HFFc6 (cell line): ENCODE results near the gene DISP3. TPM values are rescaled to one million over a fixed set of nuclear protein-coding genes. Genes with fewer than 3 reads are reported as not detected.

ENCODE experiments used
- DNase-seq: peaks from one replicate; pipeline ENCODE4 v3.0.0-alpha.2; 2018
- H3K27ac Mint-ChIP-seq: 2 replicates; pipeline ENCODE4 v1.8.0; 2020; ENCODE audit warnings: mild to moderate bottlenecking, mixed read lengths
- H3K27me3 Mint-ChIP-seq: 2 replicates; pipeline ENCODE4 v1.8.0; 2021; ENCODE audit warnings: mild to moderate bottlenecking, moderate library complexity, mixed read lengths; ENCODE audit not compliant: insufficient read depth
- H3K36me3 Mint-ChIP-seq: 2 replicates; pipeline ENCODE4 v1.8.0; 2021; ENCODE audit warnings: low read depth, mixed read lengths
- H3K4me1 Mint-ChIP-seq: 2 replicates; pipeline ENCODE4 v1.8.0; 2020; ENCODE audit warnings: low read depth, mixed read lengths
- H3K4me3 Mint-ChIP-seq: 2 replicates; pipeline ENCODE4 v1.8.0; 2020; ENCODE audit warnings: mild to moderate bottlenecking, moderate library complexity, mixed read lengths
- H3K9me3 Mint-ChIP-seq: 2 replicates; pipeline ENCODE4 v1.8.0; 2020; ENCODE audit warnings: mild to moderate bottlenecking, mixed read lengths
- long read RNA-seq: library from polyadenylated mRNA; unstranded; transcript quantifications from one replicate; pipeline ENCODE4 v2.0.0, GENCODE V29; 2019
- total RNA-seq, 6 experiments: library from RNA; stranded (reverse); fragmentation: NEBNext Ultra II Directional; extraction: Animal tissue kit (Norgen Biotek cat#: 25700); gene quantifications; 2 replicates in 1 of 6; 3 replicates in 5 of 6; pipeline ENCODE4 v1.2.3, GENCODE V29; 2021
- TF ChIP-seq, protein P1 (sequence below): fragments of 200-600 bp; sonication (generic); IDR thresholded peaks from 2 replicates; pipeline ENCODE4 v1.5.0; 2021; ENCODE audit warnings: antibody characterized with exemption, mild to moderate bottlenecking

The DISP3 gene, protein sequence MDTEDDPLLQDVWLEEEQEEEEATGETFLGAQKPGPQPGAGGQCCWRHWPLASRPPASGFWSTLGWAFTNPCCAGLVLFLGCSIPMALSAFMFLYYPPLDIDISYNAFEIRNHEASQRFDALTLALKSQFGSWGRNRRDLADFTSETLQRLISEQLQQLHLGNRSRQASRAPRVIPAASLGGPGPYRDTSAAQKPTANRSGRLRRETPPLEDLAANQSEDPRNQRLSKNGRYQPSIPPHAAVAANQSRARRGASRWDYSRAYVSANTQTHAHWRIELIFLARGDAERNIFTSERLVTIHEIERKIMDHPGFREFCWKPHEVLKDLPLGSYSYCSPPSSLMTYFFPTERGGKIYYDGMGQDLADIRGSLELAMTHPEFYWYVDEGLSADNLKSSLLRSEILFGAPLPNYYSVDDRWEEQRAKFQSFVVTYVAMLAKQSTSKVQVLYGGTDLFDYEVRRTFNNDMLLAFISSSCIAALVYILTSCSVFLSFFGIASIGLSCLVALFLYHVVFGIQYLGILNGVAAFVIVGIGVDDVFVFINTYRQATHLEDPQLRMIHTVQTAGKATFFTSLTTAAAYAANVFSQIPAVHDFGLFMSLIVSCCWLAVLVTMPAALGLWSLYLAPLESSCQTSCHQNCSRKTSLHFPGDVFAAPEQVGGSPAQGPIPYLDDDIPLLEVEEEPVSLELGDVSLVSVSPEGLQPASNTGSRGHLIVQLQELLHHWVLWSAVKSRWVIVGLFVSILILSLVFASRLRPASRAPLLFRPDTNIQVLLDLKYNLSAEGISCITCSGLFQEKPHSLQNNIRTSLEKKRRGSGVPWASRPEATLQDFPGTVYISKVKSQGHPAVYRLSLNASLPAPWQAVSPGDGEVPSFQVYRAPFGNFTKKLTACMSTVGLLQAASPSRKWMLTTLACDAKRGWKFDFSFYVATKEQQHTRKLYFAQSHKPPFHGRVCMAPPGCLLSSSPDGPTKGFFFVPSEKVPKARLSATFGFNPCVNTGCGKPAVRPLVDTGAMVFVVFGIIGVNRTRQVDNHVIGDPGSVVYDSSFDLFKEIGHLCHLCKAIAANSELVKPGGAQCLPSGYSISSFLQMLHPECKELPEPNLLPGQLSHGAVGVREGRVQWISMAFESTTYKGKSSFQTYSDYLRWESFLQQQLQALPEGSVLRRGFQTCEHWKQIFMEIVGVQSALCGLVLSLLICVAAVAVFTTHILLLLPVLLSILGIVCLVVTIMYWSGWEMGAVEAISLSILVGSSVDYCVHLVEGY (N-terminal part only)
- total RNA-seq = not detected
- long read RNA-seq = 0 reads

DNA sequence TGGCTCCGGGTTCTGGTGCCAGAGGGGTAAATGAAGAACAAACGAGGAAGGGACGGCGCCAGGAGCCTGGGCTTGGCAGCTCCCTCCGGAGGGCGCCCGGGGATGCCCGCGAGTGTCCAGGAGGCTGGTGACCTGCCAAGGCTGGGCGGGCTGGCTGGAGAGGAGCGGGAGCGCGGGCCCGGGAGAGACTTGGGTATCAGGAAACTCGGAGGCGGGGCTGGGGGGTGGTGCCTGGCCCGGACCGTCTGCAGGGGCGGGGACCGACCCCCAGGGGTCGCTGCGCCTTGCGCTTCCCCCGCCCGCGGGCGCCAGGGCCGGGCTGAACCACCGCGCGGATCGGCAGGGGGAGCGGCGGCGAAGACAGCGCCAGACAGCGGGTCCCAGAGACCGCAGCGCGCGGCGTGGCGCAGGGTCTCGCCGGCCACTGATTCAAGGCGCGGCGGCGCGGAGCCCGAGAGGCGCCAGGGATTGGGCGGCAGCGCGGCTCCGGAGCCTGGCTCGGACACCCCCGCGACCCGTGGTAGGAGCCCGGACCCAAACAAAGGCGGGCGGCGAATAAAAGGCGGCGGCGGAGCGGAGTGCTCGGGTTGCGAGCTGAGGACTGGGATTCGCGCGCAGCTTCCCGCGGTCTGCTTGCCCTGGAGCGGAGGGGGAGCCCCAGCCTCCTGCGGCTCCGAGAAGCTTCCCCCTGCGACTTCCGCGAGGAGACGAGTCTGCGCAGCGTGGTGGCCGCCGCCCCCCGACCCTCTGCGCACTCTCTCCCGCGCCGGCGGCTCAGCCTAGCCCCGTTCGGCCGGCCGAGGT lies at the start of gene DISP3:
TSS of gene DISP3 (plus strand) at position 585 of the 804 bp plus-strand sequence. CDS start 21,838 bp downstream, outside the sequence.
- peaks cover 22% of the 10 kb centered on the region for H3K27me3 Mint-ChIP-seq
- no peaks in the 10 kb centered on the region for H3K4me1 Mint-ChIP-seq
- H3K9me3 Mint-ChIP-seq = no peaks in the 10 kb centered on the region; the same call in 1 of the 2 replicates
- TF ChIP-seq, protein P1, sequence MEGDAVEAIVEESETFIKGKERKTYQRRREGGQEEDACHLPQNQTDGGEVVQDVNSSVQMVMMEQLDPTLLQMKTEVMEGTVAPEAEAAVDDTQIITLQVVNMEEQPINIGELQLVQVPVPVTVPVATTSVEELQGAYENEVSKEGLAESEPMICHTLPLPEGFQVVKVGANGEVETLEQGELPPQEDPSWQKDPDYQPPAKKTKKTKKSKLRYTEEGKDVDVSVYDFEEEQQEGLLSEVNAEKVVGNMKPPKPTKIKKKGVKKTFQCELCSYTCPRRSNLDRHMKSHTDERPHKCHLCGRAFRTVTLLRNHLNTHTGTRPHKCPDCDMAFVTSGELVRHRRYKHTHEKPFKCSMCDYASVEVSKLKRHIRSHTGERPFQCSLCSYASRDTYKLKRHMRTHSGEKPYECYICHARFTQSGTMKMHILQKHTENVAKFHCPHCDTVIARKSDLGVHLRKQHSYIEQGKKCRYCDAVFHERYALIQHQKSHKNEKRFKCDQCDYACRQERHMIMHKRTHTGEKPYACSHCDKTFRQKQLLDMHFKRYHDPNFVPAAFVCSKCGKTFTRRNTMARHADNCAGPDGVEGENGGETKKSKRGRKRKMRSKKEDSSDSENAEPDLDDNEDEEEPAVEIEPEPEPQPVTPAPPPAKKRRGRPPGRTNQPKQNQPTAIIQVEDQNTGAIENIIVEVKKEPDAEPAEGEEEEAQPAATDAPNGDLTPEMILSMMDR = peak; percentile 84
- no peak within 1 kb of the TSS; the same call in 1 of the 2 replicates for H3K4me3 Mint-ChIP-seq
- peak; percentile 10 for DNase-seq
- no peak within 1 kb of the TSS for H3K27ac Mint-ChIP-seq
- no peaks in the 10 kb centered on the region for H3K36me3 Mint-ChIP-seq

DNA sequence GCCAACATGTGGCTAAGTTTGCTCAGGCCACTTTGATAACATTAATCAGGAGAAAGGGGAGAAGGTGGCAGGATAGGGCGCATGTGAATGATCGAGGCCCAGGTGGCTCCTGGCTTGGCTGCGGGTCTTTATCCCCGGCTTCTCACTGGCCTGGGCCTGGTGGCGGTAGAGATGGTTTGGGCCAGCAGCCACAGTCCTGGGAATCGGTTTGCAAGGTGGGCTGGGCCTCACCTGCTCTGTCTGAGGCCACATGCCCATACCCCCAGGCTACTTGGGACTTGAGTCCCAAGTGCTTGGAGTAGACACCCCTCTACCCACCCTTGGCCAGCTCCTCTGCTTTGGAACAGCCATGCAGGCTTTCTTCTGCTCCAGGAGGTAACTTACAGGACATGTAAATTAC lies 49.7 kb upstream of the DISP3 start:
- Mint-ChIP-seq H3K4me1 (no peaks in the 10 kb centered on the region), H3K27ac (no peak overlapping the region), H3K27me3 (peaks cover 40% of the 10 kb centered on the region), H3K4me3 (no peak overlapping the region), H3K9me3 (no peaks in the 10 kb centered on the region), H3K36me3 (no peaks in the 10 kb centered on the region)
- TF ChIP-seq, protein P1 = no peak
- no peak for DNase-seq

DNA sequence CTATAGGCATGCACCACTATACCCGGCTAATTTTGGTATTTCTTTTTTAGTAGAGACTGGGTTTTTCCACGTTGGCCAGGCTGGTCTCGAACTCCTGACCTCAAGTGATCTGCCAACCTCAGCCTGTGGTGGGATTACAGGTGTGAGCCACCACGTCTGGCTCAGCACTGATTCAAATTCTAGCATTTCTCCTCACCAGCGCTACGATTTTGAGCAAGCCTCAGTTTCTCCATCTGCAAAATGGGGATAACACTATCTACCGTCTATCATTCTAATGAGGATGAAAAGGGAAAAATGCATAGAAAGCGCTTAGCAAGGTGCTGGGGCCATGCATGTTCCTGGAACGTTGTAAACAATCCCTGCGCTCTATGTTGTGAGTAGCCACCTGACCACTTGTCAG lies 49.0 kb upstream of the DISP3 start:
- Mint-ChIP-seq H3K36me3 (no peaks in the 10 kb centered on the region), H3K27ac (no peak overlapping the region), H3K4me1 (no peaks in the 10 kb centered on the region), H3K4me3 (no peak overlapping the region), H3K9me3 (no peaks in the 10 kb centered on the region), H3K27me3 (peaks cover 39% of the 10 kb centered on the region)
- TF ChIP-seq, protein P1 = no peak
- no peak for DNase-seq

DNA sequence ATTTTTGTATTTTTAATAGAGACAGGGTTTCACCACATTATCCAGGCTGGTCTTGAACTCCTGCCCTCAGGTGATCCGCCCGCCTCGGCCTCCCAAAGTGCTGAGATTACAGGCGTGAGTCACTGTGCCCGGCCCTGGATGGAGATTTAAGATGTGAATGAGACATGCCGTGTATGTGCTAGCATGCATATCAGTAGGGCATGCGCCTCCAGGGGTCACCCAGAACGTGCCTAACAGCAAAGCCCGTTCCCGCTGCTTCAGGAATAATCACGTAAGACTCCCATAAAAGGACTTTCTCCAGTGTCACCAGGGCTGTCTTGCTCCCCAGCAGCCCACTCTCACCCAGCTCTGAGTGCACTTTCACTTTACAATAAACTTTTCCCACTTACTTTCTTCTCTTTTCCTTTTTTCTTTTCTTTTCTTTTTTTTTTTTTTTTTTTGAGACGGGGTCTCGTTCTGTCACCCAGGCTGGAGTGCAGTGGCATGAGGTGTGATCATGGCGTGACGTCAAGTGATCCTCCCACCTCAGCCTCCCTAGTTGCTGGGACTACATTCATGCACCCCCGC lies 46.9 kb upstream of the DISP3 start:
- Mint-ChIP-seq H3K27me3 (peaks cover 50% of the 10 kb centered on the region), H3K9me3 (no peaks in the 10 kb centered on the region), H3K27ac (no peak overlapping the region), H3K4me3 (no peak overlapping the region), H3K36me3 (no peaks in the 10 kb centered on the region), H3K4me1 (no peaks in the 10 kb centered on the region)
- no peak for DNase-seq
- TF ChIP-seq, protein P1 = no peak
